ENCODE results near the gene TEX35. TPM values are rescaled to one million over a fixed set of nuclear protein-coding genes. Genes with fewer than 3 reads are reported as not detected.
"Not testable (repeated sequence)": the region's sequence is repeated elsewhere in the genome, so short reads cannot be mapped to it uniquely, and the experiment has no call there.

Gene TEX35
- total RNA-seq, 2 donors from 2014 or later: not detected

DNA sequence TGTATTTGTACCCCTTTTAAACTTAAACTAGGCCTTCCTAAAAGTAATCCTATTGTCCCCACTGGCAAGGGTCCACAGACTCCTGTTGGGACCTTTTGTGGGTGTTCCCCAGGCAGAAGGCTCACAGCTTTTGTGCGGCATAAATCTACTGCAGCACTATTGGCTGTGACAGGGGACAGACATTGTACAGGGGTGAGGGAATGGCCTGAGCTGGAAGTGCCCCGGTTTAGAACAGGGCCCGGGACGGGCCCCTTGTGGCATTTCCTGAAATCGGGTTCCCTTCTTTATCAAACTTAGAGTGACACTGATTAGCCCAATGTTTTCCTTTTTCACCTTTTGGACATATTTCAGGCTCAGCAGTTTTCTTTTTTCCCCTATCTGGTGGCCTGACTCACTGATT is 45.9 kb downstream of the TEX35 start:
- Histone ChIP-seq H3K9me3 (ENCODE audit: control insufficient read depth, low read length) (peaks cover 31% of the 10 kb centered on the region), H3K4me3 (ENCODE audit: low read length) (peak overlapping the region; percentile 23)
- H3K27me3 Mint-ChIP-seq (ENCODE audit: insufficient read depth): peaks cover 11% of the 10 kb centered on the region
- not testable (repeated sequence) for H3K4me1 ChIP-seq (ENCODE audit: control insufficient read depth, insufficient read depth, low read length); H3K27ac ChIP-seq (ENCODE audit: low read depth, low read length); H3K27me3 ChIP-seq (ENCODE audit: control insufficient read depth, insufficient read depth, low read length, poor library complexity, severe bottlenecking); H3K36me3 ChIP-seq (ENCODE audit: control insufficient read depth, insufficient read depth, low read length); H3K27ac Mint-ChIP-seq; DNase-seq; H3K9ac ChIP-seq (ENCODE audit: extremely low read depth, low read length, poor library complexity, severe bottlenecking); H3K4me1 Mint-ChIP-seq; H3K4me3 Mint-ChIP-seq; H3K36me3 Mint-ChIP-seq (ENCODE audit: low read depth)
- H3K9me3 Mint-ChIP-seq: peaks cover 37% of the 10 kb centered on the region
- 20 to 71% methylated on average over 1 to 5 of the region's 5 CpGs for WGBS, 2 experiments (ENCODE audit: insufficient coverage in 1 of 2, insufficient read length in 1 of 2)

DNA sequence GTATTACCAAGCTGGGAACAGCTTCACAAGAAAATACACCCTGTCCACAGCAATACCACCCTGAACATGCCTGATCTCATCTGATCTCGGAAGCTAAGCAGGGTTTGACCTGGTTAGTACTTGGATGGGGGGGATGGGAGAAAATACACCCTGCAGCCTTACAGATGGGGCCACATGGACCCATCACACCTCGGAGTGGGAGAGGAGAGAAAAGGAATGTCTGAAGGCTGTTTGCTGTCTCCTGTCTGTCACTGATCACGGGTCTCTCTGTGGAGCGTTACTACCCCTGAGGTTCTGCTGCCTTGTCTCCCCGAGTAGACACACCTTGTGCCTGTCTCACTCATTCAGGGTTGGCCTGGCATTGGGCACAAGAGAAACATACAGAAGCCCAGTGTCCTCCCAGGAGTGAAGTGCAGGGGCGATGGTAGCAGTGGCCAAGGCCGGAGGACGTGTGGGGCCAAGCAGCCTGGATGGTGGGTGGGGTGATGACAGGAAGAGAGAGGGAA is 48.0 kb downstream of the TEX35 start:
- 89 to 90% methylated on average over 5 to 8 of the region's 8 CpGs for WGBS, 2 experiments (ENCODE audit: insufficient coverage in 1 of 2, insufficient read length in 1 of 2)
- TF ChIP-seq, protein P1, sequence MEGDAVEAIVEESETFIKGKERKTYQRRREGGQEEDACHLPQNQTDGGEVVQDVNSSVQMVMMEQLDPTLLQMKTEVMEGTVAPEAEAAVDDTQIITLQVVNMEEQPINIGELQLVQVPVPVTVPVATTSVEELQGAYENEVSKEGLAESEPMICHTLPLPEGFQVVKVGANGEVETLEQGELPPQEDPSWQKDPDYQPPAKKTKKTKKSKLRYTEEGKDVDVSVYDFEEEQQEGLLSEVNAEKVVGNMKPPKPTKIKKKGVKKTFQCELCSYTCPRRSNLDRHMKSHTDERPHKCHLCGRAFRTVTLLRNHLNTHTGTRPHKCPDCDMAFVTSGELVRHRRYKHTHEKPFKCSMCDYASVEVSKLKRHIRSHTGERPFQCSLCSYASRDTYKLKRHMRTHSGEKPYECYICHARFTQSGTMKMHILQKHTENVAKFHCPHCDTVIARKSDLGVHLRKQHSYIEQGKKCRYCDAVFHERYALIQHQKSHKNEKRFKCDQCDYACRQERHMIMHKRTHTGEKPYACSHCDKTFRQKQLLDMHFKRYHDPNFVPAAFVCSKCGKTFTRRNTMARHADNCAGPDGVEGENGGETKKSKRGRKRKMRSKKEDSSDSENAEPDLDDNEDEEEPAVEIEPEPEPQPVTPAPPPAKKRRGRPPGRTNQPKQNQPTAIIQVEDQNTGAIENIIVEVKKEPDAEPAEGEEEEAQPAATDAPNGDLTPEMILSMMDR (conservative IDR thresholded peaks at IDR 0.05): no peak

DNA sequence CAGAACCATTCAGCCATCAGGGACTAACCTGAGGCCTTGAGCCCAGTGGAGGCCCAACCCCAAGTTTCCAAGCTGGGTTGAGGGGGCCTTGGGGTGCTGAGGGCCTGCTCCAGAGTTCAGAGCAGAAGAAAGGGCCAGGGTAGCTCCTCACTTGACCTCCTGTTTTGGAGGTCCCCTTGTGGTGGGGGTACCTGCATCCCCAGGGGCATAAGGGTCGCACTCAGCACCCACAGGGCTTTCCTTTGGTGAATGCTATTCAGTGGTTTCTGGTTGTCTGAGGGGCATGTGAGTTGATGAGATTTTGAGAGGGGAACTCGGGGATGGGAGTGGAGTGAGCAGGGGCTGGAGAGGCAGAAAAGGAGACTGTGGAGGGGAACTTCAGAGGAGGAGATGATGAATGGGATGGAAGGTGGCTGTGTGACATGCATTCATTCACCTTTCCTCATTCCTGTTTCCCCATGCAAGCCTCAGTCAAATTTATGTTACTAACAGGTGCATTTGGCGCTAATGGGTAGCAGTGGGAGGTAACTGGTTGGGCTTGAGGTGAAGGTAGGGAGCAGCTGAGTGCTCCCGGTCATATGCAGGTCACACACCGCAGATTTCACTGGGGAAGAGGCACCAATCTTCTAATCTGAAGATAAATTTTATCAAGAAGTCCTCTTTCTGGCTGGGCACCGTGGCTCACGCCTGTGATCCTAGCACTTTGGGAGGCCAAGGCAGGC is 50.4 kb downstream of the TEX35 start:
- no peak overlapping the region for H3K4me3 ChIP-seq (ENCODE audit: low read length)
- H3K4me1 ChIP-seq (ENCODE audit: control insufficient read depth, insufficient read depth, low read length): no peaks in the 10 kb centered on the region
- Mint-ChIP-seq H3K27me3 (ENCODE audit: insufficient read depth) (peaks cover 11% of the 10 kb centered on the region), H3K36me3 (ENCODE audit: low read depth) (no peaks in the 10 kb centered on the region), H3K4me3 (no peak overlapping the region), H3K4me1 (peaks cover 4% of the 10 kb centered on the region), H3K9me3 (peaks cover 19% of the 10 kb centered on the region), H3K27ac (no peak overlapping the region)
- peak; percentile 74 for DNase-seq
- peaks cover 31% of the 10 kb centered on the region for H3K9me3 ChIP-seq (ENCODE audit: control insufficient read depth, low read length)
- H3K27ac ChIP-seq (ENCODE audit: low read depth, low read length): no peak overlapping the region
- WGBS, 2 experiments (ENCODE audit: insufficient coverage in 1 of 2, insufficient read length in 1 of 2): 87 to 100% methylated on average over 2 to 7 of the region's 7 CpGs
- TF ChIP-seq, protein P1 (conservative IDR thresholded peaks at IDR 0.05): no peak
- H3K9ac ChIP-seq (ENCODE audit: extremely low read depth, low read length, poor library complexity, severe bottlenecking): no peak overlapping the region
- no peaks in the 10 kb centered on the region for H3K27me3 ChIP-seq (ENCODE audit: control insufficient read depth, insufficient read depth, low read length, poor library complexity, severe bottlenecking)
- H3K36me3 ChIP-seq (ENCODE audit: control insufficient read depth, insufficient read depth, low read length): no peaks in the 10 kb centered on the region

More for the DNA sequence above, 48.0 kb downstream of the TEX35 start:
- no peaks in the 10 kb centered on the region for H3K27me3 ChIP-seq (ENCODE audit: control insufficient read depth, insufficient read depth, low read length, poor library complexity, severe bottlenecking)
- no peak overlapping the region for H3K9ac ChIP-seq (ENCODE audit: extremely low read depth, low read length, poor library complexity, severe bottlenecking)
- H3K4me1 ChIP-seq (ENCODE audit: control insufficient read depth, insufficient read depth, low read length): no peaks in the 10 kb centered on the region
- no peaks in the 10 kb centered on the region for H3K36me3 Mint-ChIP-seq (ENCODE audit: low read depth)
- H3K4me1 Mint-ChIP-seq: peaks cover 6% of the 10 kb centered on the region
- no peak for DNase-seq
- H3K4me3 ChIP-seq (ENCODE audit: low read length): no peak overlapping the region
- H3K36me3 ChIP-seq (ENCODE audit: control insufficient read depth, insufficient read depth, low read length): no peaks in the 10 kb centered on the region
- peaks cover 19% of the 10 kb centered on the region for H3K9me3 Mint-ChIP-seq
- peaks cover 11% of the 10 kb centered on the region for H3K27me3 Mint-ChIP-seq (ENCODE audit: insufficient read depth)
- no peak overlapping the region for H3K27ac ChIP-seq (ENCODE audit: low read depth, low read length)
- no peak overlapping the region for H3K27ac Mint-ChIP-seq
- H3K4me3 Mint-ChIP-seq: no peak overlapping the region
- peaks cover 26% of the 10 kb centered on the region for H3K9me3 ChIP-seq (ENCODE audit: control insufficient read depth, low read length)
